Umbilical cord (tissue), 2 donors: Measurements from ENCODE around the gene UVSSA. TPM values are rescaled to one million over a fixed set of nuclear protein-coding genes. Genes with fewer than 3 reads are reported as not detected.
"Not testable (repeated sequence)": the region's sequence is repeated elsewhere in the genome, so short reads cannot be mapped to it uniquely, and the experiment has no call there.

Experiments
- DNase-seq: peaks from one replicate; pipeline ENCODE4 v3.0.0-alpha.2; 2015; ENCODE audit warnings: low spot score
- total RNA-seq: library from RNA; depleted of rRNA; stranded (reverse); fragments of >200 nt; gene quantifications from one replicate; pipeline ENCODE4 v1.2.3, GENCODE V29; 2014; ENCODE audit warnings: low replicate concordance; ENCODE audit not compliant: insufficient read depth

The UVSSA gene
- total RNA-seq, 1 donor from 2014 or later = 7.5 TPM

DNA sequence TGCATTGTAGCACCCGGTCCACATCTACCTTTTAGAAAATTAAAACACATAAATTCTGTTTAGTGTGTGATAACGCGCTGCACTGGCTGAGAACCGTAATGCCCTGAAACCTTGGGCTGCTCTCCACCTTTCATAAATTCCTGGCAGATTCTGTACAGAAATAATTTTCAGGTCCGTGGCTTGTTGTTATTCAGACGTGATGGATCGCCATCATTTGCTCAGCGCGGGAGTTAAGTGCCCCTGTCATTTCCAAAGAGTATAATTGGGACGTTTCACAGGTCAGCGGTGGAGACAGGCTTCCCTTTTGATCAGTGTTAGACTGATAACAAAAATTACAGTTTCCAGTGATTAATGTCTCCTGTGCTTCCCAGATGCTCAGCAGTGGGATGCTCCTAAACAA is 16.5 kb downstream of the UVSSA start:
- DNase-seq = no peak

- DNase-seq = no peak
These were observed 17.2 kb downstream of the UVSSA start for GRCh38 chr4:1364217-1364616.

DNA sequence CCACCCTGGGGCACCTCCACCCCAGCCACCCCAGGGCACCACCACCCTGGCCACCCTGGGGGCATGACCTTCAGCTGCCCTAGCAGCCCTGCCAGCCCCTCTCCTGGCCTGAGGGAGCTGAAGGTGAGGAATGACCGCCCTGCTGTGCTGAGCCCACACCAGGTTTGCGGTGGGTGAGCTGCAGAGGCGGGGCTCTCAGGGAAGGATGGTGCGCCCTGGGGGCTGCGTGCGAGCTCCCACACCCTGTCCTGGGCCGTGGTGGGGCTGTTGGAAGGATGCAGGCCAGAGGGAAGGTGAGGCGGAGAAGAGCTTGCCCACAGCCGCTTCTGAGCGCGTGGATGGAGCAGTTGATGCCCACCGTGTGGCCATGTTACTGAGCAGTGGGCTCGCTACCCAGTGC is 17.7 kb downstream of the UVSSA start:
- no peak for DNase-seq

GRCh38 chr4:1365271-1366178 is 18.5 kb downstream of the UVSSA start:
- DNase-seq = no peak

DNA sequence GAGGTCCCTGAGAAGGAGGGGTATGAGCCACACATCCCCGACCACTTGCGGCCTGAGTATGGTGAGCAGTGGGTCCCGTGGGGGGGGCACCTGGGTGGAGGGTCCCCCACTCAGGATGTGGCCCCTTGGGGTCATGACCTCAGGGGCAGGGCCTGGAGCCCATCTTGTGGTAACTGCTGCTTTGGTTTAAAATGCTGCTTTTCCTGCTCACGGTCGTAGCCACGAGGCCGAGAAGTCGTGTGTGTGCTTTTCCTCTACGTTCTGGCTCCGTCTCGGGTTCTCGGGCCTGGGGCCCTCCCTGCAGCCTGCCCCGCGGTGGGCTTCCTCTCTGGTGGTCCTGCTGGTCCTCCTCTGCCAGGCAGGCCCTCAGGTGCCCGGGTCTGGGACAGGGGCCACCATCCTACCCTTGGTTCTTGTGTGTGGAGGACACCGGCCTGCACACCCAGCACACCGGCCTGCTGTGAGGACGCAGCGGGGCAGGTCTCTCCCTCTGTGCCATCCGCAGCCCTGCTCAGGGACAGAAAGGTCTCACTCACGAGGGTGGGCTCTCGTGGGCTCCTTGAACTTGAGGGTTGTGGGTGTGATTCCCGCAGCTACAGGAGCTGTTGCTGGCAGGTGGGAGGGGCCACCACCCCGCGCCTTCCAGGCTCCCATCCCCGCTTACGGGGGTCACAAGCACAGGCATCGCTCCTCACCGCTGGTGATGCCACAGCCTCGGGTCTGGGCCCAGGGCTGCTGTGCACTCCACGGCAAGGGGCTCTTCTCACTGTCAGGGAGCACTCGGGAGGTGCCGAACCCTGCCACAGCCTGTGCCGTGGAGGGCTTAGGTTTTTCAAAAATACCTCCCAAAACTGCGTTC is 19.6 kb downstream of the UVSSA start:
- DNase-seq = no peak

DNA sequence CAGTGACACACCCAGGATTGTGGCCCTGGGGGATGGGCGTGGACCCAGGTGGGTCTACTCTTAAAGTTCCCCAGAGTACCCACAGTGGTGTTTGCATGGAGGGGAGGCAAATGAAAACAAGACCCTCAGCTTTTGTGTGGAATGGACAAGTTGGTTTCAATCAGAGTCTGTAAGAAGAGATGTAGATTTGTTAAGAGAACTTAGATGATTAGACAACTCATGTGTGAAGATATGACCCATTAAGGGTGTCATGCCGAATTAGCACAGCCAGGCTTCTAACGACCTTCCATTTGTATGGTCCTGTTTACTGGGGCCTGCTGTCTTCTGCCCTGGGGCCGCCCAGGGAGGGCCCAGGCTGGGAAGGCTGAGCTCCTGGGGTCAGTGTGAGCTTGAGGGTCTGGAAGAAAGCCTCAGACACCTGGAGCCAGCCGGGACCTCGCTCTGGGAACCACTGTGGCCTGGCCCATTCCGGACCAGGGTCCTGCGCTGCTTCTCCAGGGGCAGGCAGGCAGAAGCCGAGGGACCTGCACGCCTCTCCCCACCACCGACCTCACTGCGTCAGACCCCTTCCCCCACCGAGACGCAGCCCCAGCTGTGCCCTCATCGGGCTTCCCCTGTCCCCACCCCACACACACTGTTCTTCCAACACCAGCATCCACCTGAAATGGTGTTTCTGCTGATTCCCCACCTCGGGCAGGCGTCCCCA is 20.4 kb downstream of the UVSSA start:
- no peak for DNase-seq

DNA sequence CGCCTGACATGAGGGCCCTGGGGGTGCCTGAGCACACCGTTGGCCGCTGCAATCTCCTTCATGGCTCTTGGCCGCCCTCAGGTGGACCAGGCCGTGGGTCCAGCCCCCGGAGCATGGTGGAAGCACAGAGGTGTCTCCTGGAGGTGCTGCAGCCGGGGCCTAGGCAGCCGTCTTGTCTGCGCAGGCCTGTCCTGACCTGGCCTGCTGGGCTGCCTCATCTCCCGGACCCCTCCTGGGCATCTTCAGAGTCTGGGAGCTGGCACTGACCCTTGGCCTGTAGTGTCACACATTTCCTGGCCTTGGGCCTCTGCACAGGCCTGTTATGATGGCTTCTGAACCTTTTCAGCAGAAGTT is 20.9 kb downstream of the UVSSA start:
- no peak for DNase-seq

DNA sequence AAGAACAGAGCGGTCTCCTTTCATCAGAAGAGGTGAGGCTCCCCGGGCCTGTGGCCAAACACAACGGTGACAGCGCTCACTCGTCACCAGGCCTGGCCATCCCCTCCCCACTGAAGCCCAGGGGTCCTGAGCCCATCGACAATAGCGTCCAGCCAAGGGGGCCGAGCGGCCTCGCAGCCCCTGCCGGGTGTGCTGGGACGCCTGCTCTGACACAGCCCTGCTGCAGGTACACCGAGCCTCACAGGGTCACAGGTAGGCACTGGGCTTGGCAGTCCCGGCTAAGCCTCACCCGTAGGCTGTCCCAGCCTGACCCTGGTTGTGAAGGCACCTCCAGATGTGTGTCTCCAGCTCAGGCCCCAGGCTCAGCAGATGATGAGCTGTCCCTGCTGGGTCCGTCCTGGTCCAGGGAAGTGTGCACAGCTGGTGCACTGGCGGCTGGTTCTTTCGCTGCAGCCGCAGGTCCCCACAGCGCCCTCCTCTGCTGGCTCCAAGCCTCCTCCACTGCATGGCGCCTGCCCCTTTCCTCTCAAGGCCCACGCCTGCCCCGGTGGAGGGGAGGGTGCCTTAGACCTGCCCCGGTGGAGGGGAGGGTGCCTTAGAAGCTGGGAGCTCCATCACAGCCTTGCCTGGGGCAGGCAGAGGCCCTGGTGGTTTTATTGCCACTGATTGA is 21.5 kb downstream of the UVSSA start:
- DNase-seq = no peak

DNA sequence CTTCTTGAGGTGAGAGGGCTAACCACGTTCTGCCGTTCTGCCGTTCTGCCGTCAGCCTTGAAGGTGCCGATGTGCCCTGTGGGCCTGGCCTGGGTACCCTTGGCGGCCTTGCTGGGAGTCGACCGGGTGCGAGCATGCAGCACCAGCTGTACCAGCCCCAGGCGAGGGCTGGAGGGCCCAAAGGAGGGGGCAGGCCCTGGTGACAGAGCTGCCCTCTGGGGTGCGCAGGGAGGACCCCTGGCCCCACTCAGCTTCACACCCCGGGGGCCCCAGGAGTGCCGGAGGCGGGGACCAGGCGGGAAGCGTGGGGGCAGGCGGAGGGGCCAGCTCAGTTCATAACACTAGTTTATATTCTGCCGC is 22.1 kb downstream of the UVSSA start:
- DNase-seq = no peak

GRCh38 chr4:1369479-1370079 is 22.6 kb downstream of the UVSSA start:
- no peak for DNase-seq

DNA sequence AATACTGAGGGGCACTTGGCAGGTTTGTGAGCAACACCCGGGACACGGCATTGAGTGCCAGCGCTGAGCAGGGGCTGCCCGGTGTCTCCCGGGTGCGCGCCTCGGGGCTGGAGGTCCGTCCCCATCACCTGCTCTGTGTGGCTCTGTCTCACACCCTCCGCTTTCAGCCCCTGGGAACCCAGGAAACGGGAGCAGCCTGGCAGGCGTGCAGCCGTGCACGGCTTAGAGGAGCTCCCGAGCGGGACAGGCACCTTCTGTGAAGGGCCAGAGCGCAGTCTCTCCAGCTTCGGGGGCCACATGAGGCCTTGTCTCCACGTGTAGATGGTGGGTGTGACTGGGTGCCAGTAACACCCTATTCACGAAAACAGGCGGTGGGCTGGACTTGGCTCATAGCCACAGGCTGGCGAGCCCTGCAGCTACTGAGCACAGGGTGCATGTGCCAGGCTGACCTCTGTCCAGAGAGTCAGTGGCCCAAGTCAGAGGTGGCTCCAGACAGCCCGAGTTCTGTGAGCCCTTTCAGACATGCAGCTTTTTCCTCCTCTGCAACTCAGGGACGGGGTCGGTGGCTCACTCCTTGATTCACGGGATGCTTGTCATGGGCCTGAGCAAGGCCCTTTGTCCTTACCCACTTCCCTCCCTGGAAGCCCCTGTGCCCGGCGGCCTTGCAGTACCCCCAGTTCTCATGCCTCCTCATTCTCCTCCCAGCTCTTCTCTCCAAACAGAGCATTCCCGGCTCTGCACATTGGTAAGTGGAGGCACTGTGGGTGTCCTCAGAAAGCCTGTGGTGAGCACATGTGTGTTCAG is 23.5 kb downstream of the UVSSA start:
- no peak for DNase-seq

GRCh38 chr4:1371176-1372165 is 24.5 kb downstream of the UVSSA start:
- no peak for DNase-seq

GRCh38 chr4:1372576-1372975 is 25.6 kb downstream of the UVSSA start:
- not testable (repeated sequence) for DNase-seq

DNA sequence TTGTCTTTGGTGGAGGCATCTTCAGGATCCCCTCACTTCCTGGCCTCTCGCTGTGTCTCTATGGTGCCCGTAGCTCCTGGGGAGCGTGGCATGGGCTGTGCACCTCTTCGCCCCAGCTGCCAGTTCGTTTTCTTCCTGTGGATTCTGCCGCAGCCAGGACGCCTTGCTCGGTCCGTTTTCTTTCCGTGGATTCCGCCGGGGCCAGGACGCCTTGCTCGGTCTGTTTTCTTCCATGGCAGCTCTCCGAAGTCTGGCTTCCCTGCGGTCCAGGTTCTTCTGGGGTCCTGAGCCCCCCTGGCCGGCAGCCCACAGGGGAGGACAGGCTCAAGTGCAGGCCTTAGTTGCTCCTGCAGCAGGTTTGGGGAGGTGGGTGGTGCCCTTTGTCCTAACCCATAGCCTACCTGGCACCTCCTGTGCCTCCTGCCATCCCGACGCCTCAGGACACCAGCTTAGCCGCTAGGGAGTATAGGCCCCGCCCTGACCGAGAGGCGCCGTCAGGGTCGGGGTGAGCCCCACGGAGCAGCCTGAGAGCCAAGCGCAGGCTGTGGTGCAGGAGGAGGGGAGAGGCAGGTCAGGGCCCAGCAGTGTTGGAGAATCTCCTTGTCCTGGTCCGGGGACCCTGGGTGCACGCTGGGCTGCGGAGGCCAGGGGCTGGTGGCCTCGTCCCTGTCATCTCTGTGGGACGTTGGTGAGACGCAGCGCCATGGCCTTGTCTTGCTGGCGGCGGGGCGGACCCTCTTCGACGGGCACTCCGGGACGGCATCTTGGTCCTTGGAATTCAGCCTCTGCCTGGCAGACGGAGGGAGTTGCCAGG is 27.1 kb downstream of the UVSSA start:
- DNase-seq = no peak

GRCh38 chr4:1374706-1375045 is 27.7 kb downstream of the UVSSA start:
- no peak for DNase-seq

DNA sequence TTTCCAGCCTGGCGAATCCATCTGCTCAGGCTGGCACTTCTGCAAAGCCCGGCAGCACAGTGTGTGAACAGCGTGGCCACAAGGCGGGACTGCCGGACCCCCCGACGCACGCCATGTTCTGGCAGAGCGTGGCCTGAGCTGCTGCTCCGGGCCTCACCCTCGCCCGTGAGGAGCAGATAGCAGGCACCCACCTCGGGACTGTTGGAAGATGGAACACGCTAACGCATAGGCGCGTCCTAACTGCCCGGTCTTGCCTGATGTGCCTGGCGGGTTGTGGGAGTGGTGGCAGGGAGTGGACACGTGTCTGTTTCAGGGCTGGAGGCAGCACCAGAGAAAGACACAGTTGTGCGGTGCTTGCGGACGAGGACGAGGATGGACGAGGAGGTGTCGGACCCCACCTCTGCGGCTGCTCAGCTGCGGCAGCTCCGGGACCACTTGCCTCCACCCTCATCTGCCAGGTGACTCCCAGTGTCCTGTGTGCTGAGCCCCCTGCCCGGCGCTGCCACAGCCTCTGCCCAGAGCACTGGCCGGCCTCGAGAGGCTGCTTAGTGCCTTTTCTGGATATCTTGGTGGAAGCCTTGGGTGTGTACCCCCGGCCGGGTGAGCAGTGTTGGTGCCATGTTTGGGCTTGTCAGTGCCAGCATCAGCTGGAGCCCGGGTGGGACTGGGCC is 28.2 kb downstream of the UVSSA start:
- no peak for DNase-seq

- DNase-seq = no peak
These were observed 28.8 kb downstream of the UVSSA start for GRCh38 chr4:1375761-1376322.
